Activated T-helper 2 cell treated with anti-CD3 and anti-CD28 coated beads, Interferon-gamma antibody, Interleukin-2, Interleukin-4, amounts not matched to agents 10 μg/mL and 5 μg/mL and 100 μg/mL, durations not matched to agents 14 hours and 24 hours and 36 hours (primary cell): ENCODE results near the gene PTPRN2. TPM values are rescaled to one million over a fixed set of nuclear protein-coding genes. Genes with fewer than 3 reads are reported as not detected.
"Not testable (repeated sequence)": the region's sequence is repeated elsewhere in the genome, so short reads cannot be mapped to it uniquely, and the experiment has no call there.

Source experiments
- DNase-seq: peaks from one replicate; pipeline ENCODE4 v3.0.0; 2021; ENCODE audit warnings: low spot score
- H3K27ac Mint-ChIP-seq: one replicate; pipeline ENCODE4 v1.8.0; 2021; ENCODE audit warnings: mixed read lengths
- H3K27me3 Mint-ChIP-seq: one replicate; pipeline ENCODE4 v1.8.0; 2021; ENCODE audit warnings: low read depth, mixed read lengths
- H3K36me3 Mint-ChIP-seq: one replicate; pipeline ENCODE4 v1.8.0; 2021; ENCODE audit warnings: low read depth, mixed read lengths
- H3K4me1 Mint-ChIP-seq: one replicate; pipeline ENCODE4 v1.8.0; 2021; ENCODE audit warnings: low read depth, mixed read lengths
- H3K4me3 Mint-ChIP-seq: one replicate; pipeline ENCODE4 v1.8.0; 2021; ENCODE audit warnings: low read depth, mild to moderate bottlenecking, moderate library complexity, mixed read lengths
- H3K9me3 Mint-ChIP-seq: one replicate; pipeline ENCODE4 v1.8.0; 2021; ENCODE audit warnings: mixed read lengths
- intact Hi-C: fragments of 100-400 bp; cut with micrococcal nuclease; formaldehyde crosslinking; loops from one replicate; pipeline ENCODE4 v1.15.1; 2023
- total RNA-seq: library from RNA; stranded (reverse); gene quantifications from 2 replicates; pipeline ENCODE4 v1.2.3, GENCODE V29; 2022

Gene PTPRN2
- total RNA-seq, 1 donor from 2014 or later: 1.3 TPM

- intact Hi-C loops: loop anchor here (2.0 to 10.0 kb wide), 3 partner anchors 15 to 189 kb away; no protein-coding TSS in a partner anchor
- Mint-ChIP-seq H3K4me3 (no peak overlapping the region), H3K4me1 (peaks cover 37% of the 10 kb centered on the region), H3K27me3 (peaks cover 20% of the 10 kb centered on the region), H3K9me3 (peaks cover 33% of the 10 kb centered on the region), H3K36me3 (peaks cover 20% of the 10 kb centered on the region), H3K27ac (no peak overlapping the region)
- DNase-seq: no peak
Measured at GRCh38 chr7:157493776-157494175, 1093.8 kb downstream of the PTPRN2 start.

- Mint-ChIP-seq H3K27ac (no peak overlapping the region), H3K27me3 (peaks cover 20% of the 10 kb centered on the region), H3K9me3 (peaks cover 33% of the 10 kb centered on the region), H3K4me3 (no peak overlapping the region), H3K4me1 (peaks cover 37% of the 10 kb centered on the region), H3K36me3 (peaks cover 20% of the 10 kb centered on the region)
- DNase-seq: no peak
- intact Hi-C loops: loop anchor here (5.0 to 10.0 kb wide), 2 partner anchors 119 to 188 kb away; no protein-coding TSS in a partner anchor
Measured at GRCh38 chr7:157493017-157493416, 1094.6 kb downstream of the PTPRN2 start.

GRCh38 chr7:157490465-157490912 is 1097.1 kb downstream of the PTPRN2 start:
- Mint-ChIP-seq H3K36me3 (peaks cover 20% of the 10 kb centered on the region), H3K27ac (peak overlapping the region; percentile 47), H3K4me1 (peaks cover 34% of the 10 kb centered on the region), H3K9me3 (peaks cover 33% of the 10 kb centered on the region), H3K4me3 (no peak overlapping the region), H3K27me3 (peaks cover 27% of the 10 kb centered on the region)
- intact Hi-C loops: loop anchor here (1.0 to 10.0 kb wide), 4 partner anchors 78 to 186 kb away; no protein-coding TSS in a partner anchor
- peak; percentile 65 for DNase-seq

GRCh38 chr7:157489870-157490269 is 1097.8 kb downstream of the PTPRN2 start:
- peaks cover 27% of the 10 kb centered on the region for H3K27me3 Mint-ChIP-seq
- intact Hi-C loops: loop anchor here (1.0 to 10.0 kb wide), 4 partner anchors 77 to 185 kb away; no protein-coding TSS in a partner anchor
- DNase-seq, H3K4me3 Mint-ChIP-seq, H3K27ac Mint-ChIP-seq: not testable (repeated sequence)
- H3K4me1 Mint-ChIP-seq: peaks cover 30% of the 10 kb centered on the region
- peaks cover 33% of the 10 kb centered on the region for H3K9me3 Mint-ChIP-seq
- H3K36me3 Mint-ChIP-seq: peaks cover 20% of the 10 kb centered on the region

Other genes starting within 250 kb of the PTPRN2 start
- gene NCAPG2, start 117.0 kb upstream of the PTPRN2 start, total RNA-seq: 94.7 and 101 TPM in 2 replicates
- gene ESYT2, start 241.7 kb upstream of the PTPRN2 start, total RNA-seq: 62.4 and 64.2 TPM in 2 replicates